Coronary artery (tissue), 2 donors: ENCODE data around the gene GLT8D2.
A peak's percentile ranks its signal among the peaks of the same experiment; 100 is the strongest.

ENCODE experiments used
- DNase-seq: peaks from one replicate; pipeline ENCODE4 v3.0.0-alpha.2; 2017; ENCODE audit warnings: low spot score
- H3K27ac ChIP-seq, 2 donors: fragments of 200-600 bp; sonication (generic); one replicate each; pipeline ENCODE4 v1.5.1; 2016 to 2019
- H3K4me3 ChIP-seq: fragments of 200-600 bp; sonication (generic); 2 replicates; pipeline ENCODE4 v1.5.1; 2016; ENCODE audit warnings: mild to moderate bottlenecking, moderate library complexity
- TF ChIP-seq, protein P1 (sequence below): fragments of 200-600 bp; sonication (generic); IDR thresholded peaks from one replicate; pipeline ENCODE4 v1.5.1; 2019; ENCODE audit warnings: antibody characterized with exemption

Gene GLT8D2

DNA sequence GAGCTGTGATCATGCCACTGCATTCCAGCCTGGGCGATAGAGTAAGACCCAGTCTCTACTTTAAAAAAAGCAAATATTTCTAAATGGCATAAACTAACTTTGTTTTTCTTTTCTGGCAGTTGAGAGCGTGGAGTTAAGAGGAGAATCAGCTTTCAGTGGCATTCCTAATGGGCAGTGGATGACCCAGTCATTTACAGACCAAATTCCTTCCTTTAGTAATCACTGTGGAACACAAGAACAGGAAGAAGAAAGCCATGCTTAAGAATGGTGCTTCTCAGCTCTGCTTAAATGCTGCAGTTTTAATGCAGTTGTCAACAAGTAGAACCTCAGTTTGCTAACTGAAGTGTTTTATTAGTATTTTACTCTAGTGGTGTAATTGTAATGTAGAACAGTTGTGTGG, 63.2 kb downstream of the GLT8D2 start:
- no peak for DNase-seq
- H3K4me3 ChIP-seq = no peak overlapping the region
- TF ChIP-seq, protein P1, sequence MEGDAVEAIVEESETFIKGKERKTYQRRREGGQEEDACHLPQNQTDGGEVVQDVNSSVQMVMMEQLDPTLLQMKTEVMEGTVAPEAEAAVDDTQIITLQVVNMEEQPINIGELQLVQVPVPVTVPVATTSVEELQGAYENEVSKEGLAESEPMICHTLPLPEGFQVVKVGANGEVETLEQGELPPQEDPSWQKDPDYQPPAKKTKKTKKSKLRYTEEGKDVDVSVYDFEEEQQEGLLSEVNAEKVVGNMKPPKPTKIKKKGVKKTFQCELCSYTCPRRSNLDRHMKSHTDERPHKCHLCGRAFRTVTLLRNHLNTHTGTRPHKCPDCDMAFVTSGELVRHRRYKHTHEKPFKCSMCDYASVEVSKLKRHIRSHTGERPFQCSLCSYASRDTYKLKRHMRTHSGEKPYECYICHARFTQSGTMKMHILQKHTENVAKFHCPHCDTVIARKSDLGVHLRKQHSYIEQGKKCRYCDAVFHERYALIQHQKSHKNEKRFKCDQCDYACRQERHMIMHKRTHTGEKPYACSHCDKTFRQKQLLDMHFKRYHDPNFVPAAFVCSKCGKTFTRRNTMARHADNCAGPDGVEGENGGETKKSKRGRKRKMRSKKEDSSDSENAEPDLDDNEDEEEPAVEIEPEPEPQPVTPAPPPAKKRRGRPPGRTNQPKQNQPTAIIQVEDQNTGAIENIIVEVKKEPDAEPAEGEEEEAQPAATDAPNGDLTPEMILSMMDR = no peak
- H3K27ac ChIP-seq = no peak overlapping the region

DNA sequence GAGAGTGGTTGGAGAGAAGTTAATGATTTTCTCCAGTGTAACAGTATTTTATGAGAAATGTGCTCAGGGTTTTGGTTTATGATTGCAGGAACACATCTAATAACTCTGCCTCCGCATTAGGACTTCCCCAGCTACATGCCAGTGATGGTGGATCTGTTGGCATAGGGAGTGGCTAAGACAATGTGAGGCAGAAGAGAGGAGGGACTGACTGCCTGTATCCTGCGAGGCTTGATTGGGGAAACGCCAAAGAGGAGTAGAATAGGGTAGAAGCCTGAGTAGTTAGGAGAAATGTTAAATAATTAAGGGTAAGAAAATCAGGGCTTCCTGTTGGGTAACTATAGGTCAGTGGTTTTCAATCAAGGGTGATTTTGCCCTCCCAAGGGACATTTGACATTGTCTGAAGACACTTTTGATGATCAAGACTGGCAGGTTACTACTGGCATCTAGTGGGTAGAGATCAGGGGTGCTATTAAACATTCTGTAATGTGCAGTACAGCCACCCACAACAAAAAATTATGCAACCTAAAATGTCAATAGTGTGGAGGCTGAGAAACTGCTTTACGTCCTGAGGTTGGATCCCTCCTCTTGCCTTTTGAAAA, 71.5 kb downstream of the GLT8D2 start:
- Histone ChIP-seq H3K4me3 (no peak overlapping the region), H3K27ac (no peak overlapping the region)
- TF ChIP-seq, protein P1 = no peak
- DNase-seq = no peak

DNA sequence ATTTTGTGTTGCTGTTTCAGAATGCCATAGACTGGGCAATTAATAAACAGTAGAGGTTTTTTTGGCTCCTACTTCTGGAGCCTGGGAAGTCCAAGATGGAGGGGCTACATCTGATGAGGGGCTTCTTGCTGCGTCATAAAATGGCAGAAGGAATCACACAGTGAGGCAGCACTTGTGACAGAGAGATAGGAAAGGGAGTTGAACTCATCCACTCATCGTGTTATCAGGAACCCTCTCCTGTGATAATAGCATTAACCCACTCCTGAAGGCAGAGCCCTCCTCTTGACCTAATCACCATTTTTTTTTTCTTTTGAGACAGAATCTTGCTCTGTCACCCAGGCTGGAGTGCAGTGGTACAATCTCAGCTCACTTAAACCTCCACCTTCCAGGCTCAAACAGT, 74.6 kb downstream of the GLT8D2 start:
- DNase-seq = no peak
- H3K27ac ChIP-seq = no peak overlapping the region
- H3K4me3 ChIP-seq = no peak overlapping the region
- TF ChIP-seq, protein P1 = no peak

DNA sequence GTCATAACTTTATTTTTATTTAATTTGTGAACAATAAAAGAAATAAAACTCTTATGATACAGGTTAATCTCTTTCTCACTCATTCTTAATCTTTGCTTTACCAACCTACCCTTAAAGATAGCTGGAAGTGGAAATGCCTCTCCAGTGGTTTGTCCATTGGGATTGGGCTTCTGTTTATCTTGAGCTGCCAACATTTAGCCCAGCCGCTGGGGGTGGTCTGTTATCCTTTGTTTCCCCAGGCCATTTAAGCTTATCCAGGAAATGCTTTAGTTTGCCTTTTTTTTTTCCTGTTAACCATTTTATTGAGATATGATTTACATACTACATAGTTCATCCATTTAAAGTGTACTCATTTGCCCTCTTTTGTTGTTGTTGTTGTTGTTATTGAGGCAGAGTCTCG, 76.1 kb downstream of the GLT8D2 start:
- Histone ChIP-seq H3K4me3 (no peak overlapping the region), H3K27ac (no peak overlapping the region)
- no peak for DNase-seq
- TF ChIP-seq, protein P1 = no peak

DNA sequence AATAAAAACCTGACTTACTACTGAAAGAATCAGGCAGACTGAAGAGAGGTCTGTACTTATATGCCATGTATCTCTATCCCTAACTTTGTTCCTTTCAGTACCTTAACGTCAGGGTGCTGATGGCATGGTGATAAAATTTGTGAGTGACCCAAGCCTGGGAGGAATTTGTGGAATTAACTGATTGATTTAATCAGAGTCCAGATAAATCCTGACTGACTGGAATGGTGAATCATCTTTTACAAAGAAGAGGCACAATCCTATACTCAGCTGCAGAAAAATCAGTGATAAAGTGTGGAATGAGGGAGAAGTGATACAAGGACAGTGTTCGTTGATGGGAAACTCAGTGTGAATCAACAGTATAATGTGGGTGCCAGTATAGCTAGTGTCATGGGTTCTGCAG, 80.6 kb downstream of the GLT8D2 start:
- TF ChIP-seq, protein P1 = no peak
- H3K4me3 ChIP-seq = no peak overlapping the region
- DNase-seq = no peak
- peak overlapping the region in 1 of 2 donors; percentile 21 for H3K27ac ChIP-seq

DNA sequence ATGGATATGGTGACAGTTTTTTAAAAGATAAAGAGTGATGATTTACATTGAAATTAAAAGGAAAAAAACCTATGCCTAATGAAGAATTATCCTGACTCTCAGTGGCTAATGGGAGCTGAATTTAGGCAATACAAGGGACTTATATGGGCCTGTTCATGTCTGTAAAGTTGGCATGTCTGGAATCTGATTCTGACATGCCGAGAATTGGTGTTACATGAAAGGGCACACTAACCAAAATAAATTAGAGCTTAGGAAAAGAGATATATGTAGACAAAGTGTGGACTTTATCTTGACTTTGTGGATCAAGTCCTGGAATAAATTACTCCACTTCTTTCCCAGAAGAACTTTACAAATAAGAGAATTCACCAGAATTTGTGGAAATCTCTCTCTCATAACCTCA, 83.3 kb downstream of the GLT8D2 start:
- TF ChIP-seq, protein P1 = no peak
- H3K4me3 ChIP-seq = peak overlapping the region; percentile 90
- H3K27ac ChIP-seq = peak overlapping the region; percentile 93 to 97

More for the DNA sequence above, 83.3 kb downstream of the GLT8D2 start:
- DNase-seq = no peak
